HCT116 (cell line): ENCODE data around the gene ZNF226.
"Not testable (repeated sequence)": the region's sequence is repeated elsewhere in the genome, so short reads cannot be mapped to it uniquely, and the experiment has no call there.

Experiments
- CBX3 ChIP-seq: IDR thresholded peaks from 2 replicates; pipeline ENCODE4 v1.6.1; 2012; ENCODE audit warnings: low read depth
- CEBPB ChIP-seq: IDR thresholded peaks from 2 replicates; pipeline ENCODE4 v1.6.1; 2012; ENCODE audit warnings: low read depth
- CTCF ChIP-seq, 3 experiments: fragments of 200-600 bp in 1 of 3; sonication (generic) in 1 of 3; IDR thresholded peaks in 2 of 3; conservative IDR thresholded peaks in 1 of 3; 2 replicates each; pipeline ENCODE4 v1.5.1; 2012 to 2017; ENCODE audit warnings: low read depth in 2 of 3, low read length in 2 of 3, antibody characterized with exemption in 1 of 3, borderline replicate concordance in 1 of 3, control low read depth in 1 of 3, mild to moderate bottlenecking in 1 of 3, mixed read lengths in 1 of 3, mixed run types in 1 of 3, moderate library complexity in 1 of 3; ENCODE audit not compliant: insufficient read depth in 1 of 3
- ELF1 ChIP-seq: IDR thresholded peaks from 2 replicates; pipeline ENCODE4 v1.6.1; 2012; ENCODE audit warnings: low read depth, borderline replicate concordance
- EZH2 ChIP-seq: fragments of 200-600 bp; sonication (generic); IDR thresholded peaks from 2 replicates; pipeline ENCODE4 v1.6.1; 2017; ENCODE audit warnings: antibody characterized with exemption, mixed run types
- EZH2phosphoT487 ChIP-seq: fragments of 200-600 bp; IDR thresholded peaks from 2 replicates; pipeline ENCODE4 v1.6.1; 2018; ENCODE audit warnings: antibody characterized with exemption, borderline replicate concordance
- FOSL1 ChIP-seq: IDR thresholded peaks from 2 replicates; pipeline ENCODE4 v1.6.1; 2012; ENCODE audit warnings: low read depth
- JUND ChIP-seq: IDR thresholded peaks from 2 replicates; pipeline ENCODE4 v1.6.1; 2012
- MAX ChIP-seq: IDR thresholded peaks from 2 replicates; pipeline ENCODE4 v1.6.1; 2012
- POLR2A ChIP-seq: IDR thresholded peaks from 2 replicates; pipeline ENCODE4 v1.7.0; 2011; ENCODE audit warnings: borderline replicate concordance; ENCODE audit not compliant: insufficient read depth, insufficient read length; ENCODE audit errors: extremely low read depth
- ZNF274 ChIP-seq: fragments of 200-500 bp; sonication (Bioruptor generic); IDR thresholded peaks from 2 replicates; pipeline ENCODE4 v1.6.1; 2014; ENCODE audit warnings: mild to moderate bottlenecking, low read depth, low read length, inconsistent platforms

- not testable (repeated sequence) for TF ChIP-seq EZH2phosphoT487; MAX; EZH2; CEBPB; ELF1; CBX3; ZNF274; JUND; FOSL1; CTCF (IDR thresholded peaks at IDR 0.05 in 2 of 3, conservative IDR thresholded peaks at IDR 0.05 in 1 of 3; ENCODE audit: borderline replicate concordance in 1 of 3, insufficient read depth in 1 of 3, low read depth in 2 of 3, low read length in 2 of 3); POLR2A
Measured at GRCh38 chr19:44170660-44171059, 5.8 kb downstream of the ZNF226 start.
